ENCODE measurements around the gene RBM45.

DNA sequence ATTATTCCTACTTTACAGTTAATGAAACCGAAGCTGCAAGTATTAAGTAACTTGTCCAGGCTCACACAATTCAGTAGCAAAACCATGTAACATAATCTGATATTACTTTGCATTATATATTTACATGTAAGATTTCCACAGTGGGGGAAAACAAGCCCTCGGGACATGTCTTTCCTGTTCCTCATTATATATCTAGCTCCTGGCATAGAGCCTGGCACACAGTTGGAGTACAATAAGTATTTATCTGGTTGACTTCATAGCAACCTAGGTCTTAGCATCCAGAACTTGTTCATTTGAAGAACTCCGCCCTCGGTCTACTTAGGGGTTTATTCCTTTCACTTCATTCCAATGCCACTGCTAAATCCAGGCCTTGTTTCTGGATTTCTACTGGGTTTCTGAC, 1.6 kb upstream of the RBM45 start:
- TF ChIP-seq CTCF (IDR thresholded peaks at IDR 0.05; ENCODE audit: insufficient read depth, low read length, poor library complexity, severe bottlenecking) (no peak), EZH2phosphoT487 (conservative IDR thresholded peaks at IDR 0.05; ENCODE audit: low read length) (no peak)

Measured in SU-DHL-6 (cell line).